Stimulated activated CD8-positive, alpha-beta memory T cell treated with anti-CD3 and anti-CD28 coated beads, Interleukin-7, amount 100 ng/mL, for 1 hour (primary cell): ENCODE results near the gene CRACR2A.
A peak's percentile ranks its signal among the peaks of the same experiment; 100 is the strongest.

Source experiments
- DNase-seq, 2 donors: peaks; one replicate each; pipeline ENCODE4 v3.0.0-alpha.2; 2020; ENCODE audit warnings: low read depth in 2 of 2

The CRACR2A gene

GRCh38 chr12:3752741-3753486 is at the start of gene CRACR2A:
Gene CRACR2A (minus strand): TSS chr12:3753109. CDS start chr12:3696999, 56,110 bp downstream.
- peak; percentile 69 to 70 for DNase-seq

GRCh38 chr12:3797531-3798048 is 44.7 kb upstream of the CRACR2A start:
- DNase-seq = no peak

- no peak for DNase-seq
Measured at GRCh38 chr12:3795492-3796133, 42.7 kb upstream of the CRACR2A start.

GRCh38 chr12:3795066-3795465 is 42.2 kb upstream of the CRACR2A start:
- no peak for DNase-seq

GRCh38 chr12:3792623-3793288 is 39.8 kb upstream of the CRACR2A start:
- DNase-seq = no peak

GRCh38 chr12:3791256-3791874 is 38.5 kb upstream of the CRACR2A start:
- DNase-seq = no peak

GRCh38 chr12:3790642-3791041 is 37.7 kb upstream of the CRACR2A start:
- DNase-seq = no peak

GRCh38 chr12:3789838-3790237 is 36.9 kb upstream of the CRACR2A start:
- no peak for DNase-seq

- no peak for DNase-seq
Measured at GRCh38 chr12:3777206-3777809, 24.4 kb upstream of the CRACR2A start.

GRCh38 chr12:3775385-3776035 is 22.6 kb upstream of the CRACR2A start:
- no peak for DNase-seq

GRCh38 chr12:3772380-3772779 is 19.5 kb upstream of the CRACR2A start:
- no peak for DNase-seq

- DNase-seq = no peak
Measured at GRCh38 chr12:3771853-3772252, 18.9 kb upstream of the CRACR2A start.

GRCh38 chr12:3770891-3771290 is 18.0 kb upstream of the CRACR2A start:
- DNase-seq = no peak

- DNase-seq = no peak
Measured at GRCh38 chr12:3768911-3769447, 16.1 kb upstream of the CRACR2A start.

GRCh38 chr12:3761116-3761735 is 8.3 kb upstream of the CRACR2A start:
- DNase-seq = no peak

GRCh38 chr12:3759878-3760277 is 7.0 kb upstream of the CRACR2A start:
- no peak for DNase-seq

- no peak for DNase-seq
Measured at GRCh38 chr12:3757261-3757660, 4.4 kb upstream of the CRACR2A start.

- no peak for DNase-seq
Measured at GRCh38 chr12:3755898-3756297, 3.0 kb upstream of the CRACR2A start.

- DNase-seq = no peak
Measured at GRCh38 chr12:3753544-3754284, 805 bp upstream of the CRACR2A start.
